ENCODE data around the gene NCF2.
A peak's percentile ranks its signal among the peaks of the same experiment; 100 is the strongest.
"Not testable (repeated sequence)": the region's sequence is repeated elsewhere in the genome, so short reads cannot be mapped to it uniquely, and the experiment has no call there.

The NCF2 gene

DNA sequence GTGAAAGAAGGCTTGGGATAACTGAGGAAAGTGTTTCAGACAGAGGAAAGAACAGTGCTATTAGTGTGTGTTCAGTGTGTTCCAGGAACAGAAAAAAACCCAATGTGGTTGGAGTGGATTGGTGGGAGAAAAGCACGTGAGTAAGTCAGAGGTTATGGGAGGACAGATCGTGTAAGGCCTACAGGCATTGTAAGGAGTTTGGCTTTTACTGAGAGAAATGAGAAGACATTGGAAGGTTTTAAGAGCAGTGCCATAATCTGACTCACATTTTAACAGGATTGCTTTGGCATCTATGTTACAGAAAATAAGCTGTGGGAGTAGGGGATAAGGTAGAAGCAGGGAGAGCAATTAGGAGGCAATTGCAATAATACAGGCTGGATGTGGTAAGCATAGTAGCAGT lies 40.5 kb upstream of the NCF2 start:
- no peak for DNase-seq (ENCODE audit: low read depth in 1 of 2, low spot score in 1 of 2)
- H3K27ac ChIP-seq (replicated peaks) = no peak overlapping the region
- TF ChIP-seq, protein P1, sequence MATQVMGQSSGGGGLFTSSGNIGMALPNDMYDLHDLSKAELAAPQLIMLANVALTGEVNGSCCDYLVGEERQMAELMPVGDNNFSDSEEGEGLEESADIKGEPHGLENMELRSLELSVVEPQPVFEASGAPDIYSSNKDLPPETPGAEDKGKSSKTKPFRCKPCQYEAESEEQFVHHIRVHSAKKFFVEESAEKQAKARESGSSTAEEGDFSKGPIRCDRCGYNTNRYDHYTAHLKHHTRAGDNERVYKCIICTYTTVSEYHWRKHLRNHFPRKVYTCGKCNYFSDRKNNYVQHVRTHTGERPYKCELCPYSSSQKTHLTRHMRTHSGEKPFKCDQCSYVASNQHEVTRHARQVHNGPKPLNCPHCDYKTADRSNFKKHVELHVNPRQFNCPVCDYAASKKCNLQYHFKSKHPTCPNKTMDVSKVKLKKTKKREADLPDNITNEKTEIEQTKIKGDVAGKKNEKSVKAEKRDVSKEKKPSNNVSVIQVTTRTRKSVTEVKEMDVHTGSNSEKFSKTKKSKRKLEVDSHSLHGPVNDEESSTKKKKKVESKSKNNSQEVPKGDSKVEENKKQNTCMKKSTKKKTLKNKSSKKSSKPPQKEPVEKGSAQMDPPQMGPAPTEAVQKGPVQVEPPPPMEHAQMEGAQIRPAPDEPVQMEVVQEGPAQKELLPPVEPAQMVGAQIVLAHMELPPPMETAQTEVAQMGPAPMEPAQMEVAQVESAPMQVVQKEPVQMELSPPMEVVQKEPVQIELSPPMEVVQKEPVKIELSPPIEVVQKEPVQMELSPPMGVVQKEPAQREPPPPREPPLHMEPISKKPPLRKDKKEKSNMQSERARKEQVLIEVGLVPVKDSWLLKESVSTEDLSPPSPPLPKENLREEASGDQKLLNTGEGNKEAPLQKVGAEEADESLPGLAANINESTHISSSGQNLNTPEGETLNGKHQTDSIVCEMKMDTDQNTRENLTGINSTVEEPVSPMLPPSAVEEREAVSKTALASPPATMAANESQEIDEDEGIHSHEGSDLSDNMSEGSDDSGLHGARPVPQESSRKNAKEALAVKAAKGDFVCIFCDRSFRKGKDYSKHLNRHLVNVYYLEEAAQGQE (IDR thresholded peaks at IDR 0.05; ENCODE audit: insufficient replicate concordance, low read depth) = no peak
- TF ChIP-seq GABPA (IDR thresholded peaks at IDR 0.05; ENCODE audit: low read depth) = no peak
- TF ChIP-seq CTCF (IDR thresholded peaks at IDR 0.05; ENCODE audit: insufficient read depth, low read length) = no peak
- TF ChIP-seq POLR2AphosphoS5 (IDR thresholded peaks at IDR 0.05; ENCODE audit: low read depth) = no peak
- TF ChIP-seq SPI1 (IDR thresholded peaks at IDR 0.05; ENCODE audit: borderline replicate concordance, low read depth) = no peak

DNA sequence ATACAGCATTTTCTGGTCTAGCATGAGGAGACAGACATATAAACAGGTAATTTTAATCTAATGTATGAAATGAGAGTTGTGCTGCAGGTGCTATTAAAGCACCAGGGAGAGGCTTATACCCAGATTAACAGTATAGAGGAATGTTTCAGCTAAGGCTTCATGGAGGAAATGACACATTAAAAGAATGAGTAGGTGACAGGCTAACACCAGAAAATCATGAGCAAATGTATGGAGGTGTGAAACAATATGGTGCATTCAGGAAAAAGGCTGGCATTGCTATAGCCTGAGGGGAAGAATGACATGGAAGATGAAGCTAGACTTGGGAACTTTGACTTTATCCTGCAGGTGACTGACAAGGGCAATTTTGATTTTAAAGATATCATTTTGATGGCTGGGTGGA lies 38.3 kb upstream of the NCF2 start:
- TF ChIP-seq, protein P1 (IDR thresholded peaks at IDR 0.05; ENCODE audit: insufficient replicate concordance, low read depth) = no peak
- no peak for TF ChIP-seq GABPA (IDR thresholded peaks at IDR 0.05; ENCODE audit: low read depth)
- TF ChIP-seq POLR2AphosphoS5 (IDR thresholded peaks at IDR 0.05; ENCODE audit: low read depth) = no peak
- no peak for TF ChIP-seq SPI1 (IDR thresholded peaks at IDR 0.05; ENCODE audit: borderline replicate concordance, low read depth)
- no peak for TF ChIP-seq CTCF (IDR thresholded peaks at IDR 0.05; ENCODE audit: insufficient read depth, low read length)
- no peaks in the 10 kb centered on the region for H3K27me3 ChIP-seq (ENCODE audit: insufficient read depth, poor library complexity, severe bottlenecking)
- no peak overlapping the region for H3K4me3 ChIP-seq (replicated peaks; ENCODE audit: insufficient read depth, low read length)
- H3K27ac ChIP-seq (replicated peaks) = no peak overlapping the region
- DNase-seq (ENCODE audit: low read depth in 1 of 2, low spot score in 1 of 2) = no peak

More for the DNA sequence above, 40.5 kb upstream of the NCF2 start:
- no peaks in the 10 kb centered on the region for H3K27me3 ChIP-seq (ENCODE audit: insufficient read depth, poor library complexity, severe bottlenecking)
- no peak overlapping the region for H3K4me3 ChIP-seq (replicated peaks; ENCODE audit: insufficient read depth, low read length)

DNA sequence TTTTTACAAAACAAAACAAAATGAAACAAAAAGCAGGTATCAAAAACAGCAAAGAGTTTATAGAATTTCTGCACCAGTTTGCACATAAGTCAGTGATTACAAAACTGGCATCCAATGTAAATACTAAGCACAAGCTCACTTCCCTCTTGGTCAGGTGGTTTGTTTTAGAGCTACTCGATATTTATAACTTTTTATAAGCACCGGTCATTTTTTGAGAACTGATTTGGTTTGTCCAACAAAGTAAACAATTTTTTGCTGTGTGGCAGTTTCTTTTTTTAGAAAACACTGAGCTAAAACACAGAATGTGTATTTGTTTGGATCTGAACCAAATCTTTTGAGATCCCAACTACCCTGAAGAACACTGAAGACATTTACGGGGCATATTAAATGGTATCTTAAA lies 36.0 kb upstream of the NCF2 start:
- not testable (repeated sequence) for H3K27me3 ChIP-seq (ENCODE audit: insufficient read depth, poor library complexity, severe bottlenecking); DNase-seq (ENCODE audit: low read depth in 1 of 2, low spot score in 1 of 2); H3K4me3 ChIP-seq (replicated peaks; ENCODE audit: insufficient read depth, low read length)
- 0 out of 2 replicates have a peak overlapping the region, but pooled peaks have one; percentile 1 for H3K27ac ChIP-seq (replicated peaks)

DNA sequence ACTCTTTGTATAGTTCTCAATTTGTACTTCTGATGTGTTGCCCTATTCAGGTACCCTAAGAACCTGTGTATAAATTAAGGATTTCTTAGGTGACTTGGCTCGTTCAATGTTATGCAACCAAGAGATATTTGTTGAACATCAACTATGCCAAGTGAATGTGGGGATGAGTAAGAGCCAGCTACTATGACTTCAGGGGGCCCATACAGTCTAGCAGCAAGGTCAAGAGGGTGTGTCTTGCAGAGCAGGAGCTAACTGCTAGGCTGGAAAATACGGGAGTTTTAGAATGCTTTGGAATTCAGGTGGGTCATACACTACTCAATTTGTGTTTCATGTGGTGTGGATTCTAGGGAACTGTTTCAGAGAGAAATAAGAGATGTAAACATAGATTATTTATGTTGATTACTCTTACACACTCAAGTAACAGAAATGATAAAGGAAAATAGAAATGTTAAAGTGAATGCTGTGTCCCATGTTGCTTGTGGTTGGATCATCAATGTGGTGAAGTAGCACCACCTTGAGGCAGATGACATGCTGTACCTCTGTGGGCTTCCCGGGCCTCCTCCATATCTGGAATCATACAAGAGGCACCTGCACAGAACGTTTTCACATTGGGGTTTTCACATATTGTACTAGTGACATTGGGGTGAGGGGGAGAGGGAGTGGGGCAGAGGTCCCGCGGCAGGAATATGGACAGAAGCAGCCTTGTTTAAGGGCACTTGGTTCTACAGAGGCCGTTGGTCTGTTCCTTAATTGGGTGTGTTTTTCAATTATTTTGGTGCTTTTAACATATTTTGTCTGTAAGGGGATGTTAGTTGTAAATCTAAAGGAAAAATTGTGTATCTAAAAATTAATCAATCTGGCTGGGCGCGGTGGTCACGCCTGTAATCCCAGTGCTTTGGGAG lies 32.9 kb upstream of the NCF2 start:
- H3K27ac ChIP-seq (replicated peaks) = no peak overlapping the region
- no peak overlapping the region for H3K4me3 ChIP-seq (replicated peaks; ENCODE audit: insufficient read depth, low read length)
- TF ChIP-seq CTCF (IDR thresholded peaks at IDR 0.05; ENCODE audit: insufficient read depth, low read length) (peak; percentile 69), GABPA (IDR thresholded peaks at IDR 0.05; ENCODE audit: low read depth) (no peak)

More for the DNA sequence above, 32.9 kb upstream of the NCF2 start:
- peak in 1 of 2 experiments; percentile 71 for DNase-seq (ENCODE audit: low read depth in 1 of 2, low spot score in 1 of 2)
- H3K27me3 ChIP-seq (ENCODE audit: insufficient read depth, poor library complexity, severe bottlenecking) = no peaks in the 10 kb centered on the region
